ENCODE measurements around the gene SLC1A4. TPM values are rescaled to one million over a fixed set of nuclear protein-coding genes. Genes with fewer than 3 reads are reported as not detected.
"Not testable (repeated sequence)": the region's sequence is repeated elsewhere in the genome, so short reads cannot be mapped to it uniquely, and the experiment has no call there.

SLC1A4 gene
- total RNA-seq, 1 experiment from 2014 or later = 4.0 TPM

- DNase-seq (ENCODE audit: low read depth) = no peak
Observed at GRCh38 chr2:64963719-64964118, 25.5 kb upstream of the SLC1A4 start.

- DNase-seq (ENCODE audit: low read depth) = no peak
Observed at GRCh38 chr2:64966017-64966416, 23.2 kb upstream of the SLC1A4 start.

GRCh38 chr2:64966839-64967238 lies 22.4 kb upstream of the SLC1A4 start:
- DNase-seq (ENCODE audit: low read depth) = no peak

GRCh38 chr2:64967601-64968000 lies 21.6 kb upstream of the SLC1A4 start:
- DNase-seq (ENCODE audit: low read depth) = no peak

- not testable (repeated sequence) for DNase-seq (ENCODE audit: low read depth)
Observed at GRCh38 chr2:64969086-64969485, 20.1 kb upstream of the SLC1A4 start.

- DNase-seq (ENCODE audit: low read depth) = no peak
Observed at GRCh38 chr2:64970495-64970894, 18.7 kb upstream of the SLC1A4 start.

- no peak for DNase-seq (ENCODE audit: low read depth)
Observed at GRCh38 chr2:64972426-64972825, 16.8 kb upstream of the SLC1A4 start.

- peak; percentile 46 for DNase-seq (ENCODE audit: low read depth)
Observed at GRCh38 chr2:64972876-64973275, 16.3 kb upstream of the SLC1A4 start.

GRCh38 chr2:64975232-64975821 lies 13.9 kb upstream of the SLC1A4 start:
- peak; percentile 76 for DNase-seq (ENCODE audit: low read depth)

GRCh38 chr2:64976276-64976675 lies 12.9 kb upstream of the SLC1A4 start:
- no peak for DNase-seq (ENCODE audit: low read depth)

GRCh38 chr2:64978514-64979268 lies 10.5 kb upstream of the SLC1A4 start:
- DNase-seq (ENCODE audit: low read depth) = peak; percentile 52

- DNase-seq (ENCODE audit: low read depth) = peak; percentile 4
Observed at GRCh38 chr2:64979744-64980143, 9.5 kb upstream of the SLC1A4 start.

GRCh38 chr2:64980183-64980582 lies 9.0 kb upstream of the SLC1A4 start:
- DNase-seq (ENCODE audit: low read depth) = no peak

- DNase-seq (ENCODE audit: low read depth) = no peak
Observed at GRCh38 chr2:64982311-64982857, 6.8 kb upstream of the SLC1A4 start.

- no peak for DNase-seq (ENCODE audit: low read depth)
Observed at GRCh38 chr2:64982932-64983331, 6.3 kb upstream of the SLC1A4 start.

- no peak for DNase-seq (ENCODE audit: low read depth)
Observed at GRCh38 chr2:64985447-64985846, 3.8 kb upstream of the SLC1A4 start.

- DNase-seq (ENCODE audit: low read depth) = peak; percentile 25
Observed at GRCh38 chr2:64987001-64987955, 1.9 kb upstream of the SLC1A4 start.

GRCh38 chr2:64987956-64988419 lies 1.2 kb upstream of the SLC1A4 start:
- DNase-seq (ENCODE audit: low read depth) = no peak

GRCh38 chr2:64988420-64989125 lies 626 bp upstream of the SLC1A4 start:
- DNase-seq (ENCODE audit: low read depth) = peak; percentile 91

- no peak for DNase-seq (ENCODE audit: low read depth)
Observed at GRCh38 chr2:64989982-64990614, 899 bp downstream of the SLC1A4 start.

GRCh38 chr2:64990876-64991275 lies 1.7 kb downstream of the SLC1A4 start:
- DNase-seq (ENCODE audit: low read depth) = no peak
